Right lobe of liver (tissue), 6 donors: ENCODE data around the gene CTDSP2. TPM values are rescaled to one million over a fixed set of nuclear protein-coding genes. Genes with fewer than 3 reads are reported as not detected.

Experiments
- ATAC-seq, 4 donors: fragments of 200-7000 bp; cut with Tn5 transposase; one replicate each; pipeline ENCODE4 v1.9.1; 2020; ENCODE audit warnings: mild to moderate bottlenecking in 4 of 4, moderate library complexity in 4 of 4
- DNase-seq, 3 donors: peaks; one replicate each; pipeline ENCODE4 v3.0.0-alpha.2; 2020
- H3K27ac ChIP-seq, 3 donors: fragments of 200-600 bp; one replicate each; pipeline ENCODE4 v1.8.0; 2022
- H3K27me3 ChIP-seq, 2 donors: fragments of 200-600 bp; one replicate each; pipeline ENCODE4 v1.8.0; 2022
- H3K36me3 ChIP-seq, 4 donors: fragments of 200-600 bp; sonication (generic) in 1 of 4; one replicate each; pipeline versions ENCODE4 v1.5.1 to v1.8.0; 2017 to 2022; ENCODE audit warnings: control low read depth in 1 of 4
- H3K4me1 ChIP-seq, 4 donors: fragments of 200-600 bp; sonication (generic) in 1 of 4; one replicate each; pipeline versions ENCODE4 v1.5.1 to v1.8.0; 2017 to 2022; ENCODE audit warnings: control low read depth in 1 of 4
- H3K4me3 ChIP-seq, 3 donors: fragments of 200-600 bp; one replicate each; pipeline ENCODE4 v1.8.0; 2022
- H3K9me3 ChIP-seq, 4 donors: fragments of 200-600 bp; sonication (generic) in 1 of 4; one replicate each; pipeline versions ENCODE4 v1.5.1 to v1.8.0; 2017 to 2022; ENCODE audit warnings: control low read depth in 1 of 4
- CTCF ChIP-seq, 4 donors: fragments of 200-600 bp in 3 of 4; fragments of 450-650 bp in 1 of 4; IDR thresholded peaks; one replicate each; pipeline versions ENCODE4 v1.5.1 to v1.8.0; 2016 to 2022; ENCODE audit warnings: antibody characterized with exemption in 4 of 4, mild to moderate bottlenecking in 2 of 4
- POLR2A ChIP-seq: fragments of 450-650 bp; IDR thresholded peaks from one replicate; pipeline ENCODE4 v1.6.1; 2017; ENCODE audit warnings: antibody characterized with exemption, mild to moderate bottlenecking
- WGBS: methylation state at CpG from one replicate; pipeline ENCODE4 v1.1.6; 2018; ENCODE audit warnings: low coverage, low lambda C conversion rate; ENCODE audit not compliant: insufficient coverage; ENCODE audit errors: missing lambda C conversion rate; 5-methylcytosine and 5-hydroxymethylcytosine counted together
- intact Hi-C, 2 donors: fragments of 100-400 bp; cut with DNase I; formaldehyde crosslinking; loops; one replicate each; pipeline versions ENCODE4 v1.11.2 to v1.14.1; 2022
- total RNA-seq, 6 experiments: library from RNA; depleted of rRNA in 2 of 6; stranded (reverse); fragments of >200 nt in 2 of 6; fragmentation: NEBNext Ultra II Directional in 3 of 6; extraction: Animal tissue kit (Norgen Biotek cat#: 25700) in 3 of 6; gene quantifications; one replicate each; pipeline versions ENCODE4 v1.1.0 to v1.2.4, GENCODE V29; 2016 to 2023
- donor health status: DM: no; HTN: yes; CAD: no.
- donor health status: DM: no; HTN: no; CAD: no.
- donor health status: DM: no; HTN: no; CAD: no.
- donor health status: DM: no; HTN: yes; CAD: no.
- donor health status: DM: no; HTN: yes; CAD: no.

The CTDSP2 gene
- total RNA-seq, 6 experiments from 2014 or later: 39.3 to 84.2 (median 64.7) TPM

DNA sequence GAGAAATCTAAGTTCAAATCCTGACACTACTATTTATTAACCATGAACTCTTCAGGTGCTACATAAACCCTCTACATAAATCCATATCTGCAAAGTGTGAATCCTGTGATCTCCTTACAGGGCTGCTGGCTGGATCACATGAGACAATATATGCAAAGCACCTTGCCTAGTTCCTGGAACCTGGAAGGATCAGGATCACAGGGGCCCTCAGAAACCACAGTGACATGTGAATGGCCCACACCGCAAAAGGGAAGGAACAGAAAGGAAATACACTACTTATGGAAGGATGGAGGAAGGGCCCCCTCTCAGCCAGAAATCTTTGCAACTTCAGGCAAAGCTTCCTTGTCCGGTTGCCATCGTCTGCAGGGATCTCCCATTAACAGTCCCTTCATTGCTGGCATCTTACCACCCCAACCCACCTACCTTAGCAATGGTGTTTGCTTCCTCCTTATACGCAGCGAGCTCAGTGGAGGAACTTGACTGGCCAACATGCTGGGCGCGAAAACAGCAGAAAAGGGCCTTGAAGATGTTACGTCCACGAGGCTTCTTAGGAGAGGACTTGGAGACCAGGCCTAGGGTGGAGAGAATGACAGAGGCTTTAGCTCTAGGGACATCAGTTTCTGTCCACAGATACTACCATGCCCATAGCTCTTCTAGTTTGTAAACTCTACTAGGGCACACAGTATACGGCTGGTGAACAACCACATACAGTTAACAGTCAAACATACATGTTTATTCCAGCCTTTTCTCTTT, 17.3 kb downstream of the CTDSP2 start:
- Histone ChIP-seq H3K27me3 (no peaks in the 10 kb centered on the region), H3K4me3 (no peak overlapping the region), H3K36me3 (peaks cover 13 to 53% (median 40%) of the 10 kb centered on the region in 4 donors), H3K27ac (no peak overlapping the region), H3K4me1 (peaks cover 0 to 32% (median 6%) of the 10 kb centered on the region in 4 donors), H3K9me3 (no peaks in the 10 kb centered on the region)
- WGBS: 56% methylated on average over 9 of the region's 10 CpGs
- DNase-seq: no peak
- intact Hi-C loops: no loop called here
- ATAC-seq: no peak
- TF ChIP-seq POLR2A (no peak), CTCF (IDR thresholded peaks at IDR 0.05) (no peak)

- TF ChIP-seq CTCF (IDR thresholded peaks at IDR 0.05) (no peak), POLR2A (no peak)
- Histone ChIP-seq H3K27ac (no peak overlapping the region), H3K27me3 (no peaks in the 10 kb centered on the region), H3K9me3 (no peaks in the 10 kb centered on the region), H3K36me3 (peaks cover 13 to 75% (median 61%) of the 10 kb centered on the region in 4 donors), H3K4me3 (no peak overlapping the region), H3K4me1 (peaks cover 0 to 15% (median 4%) of the 10 kb centered on the region in 4 donors)
- ATAC-seq: no peak
- intact Hi-C loops: no loop called here
- 50% methylated on average over 1 of the region's 1 CpG for WGBS
- no peak for DNase-seq
These were observed 19.6 kb downstream of the CTDSP2 start for GRCh38 chr12:57826966-57827365.

- intact Hi-C loops: no loop called here
- DNase-seq (no peak), ATAC-seq (no peak)
- no peak for TF ChIP-seq CTCF (IDR thresholded peaks at IDR 0.05)
- TF ChIP-seq POLR2A: no peak
- Histone ChIP-seq H3K36me3 (peaks cover 13 to 78% (median 62%) of the 10 kb centered on the region in 4 donors), H3K4me1 (peaks cover 0 to 13% (median 5%) of the 10 kb centered on the region in 4 donors), H3K27ac (no peak overlapping the region), H3K4me3 (no peak overlapping the region), H3K27me3 (no peaks in the 10 kb centered on the region), H3K9me3 (no peaks in the 10 kb centered on the region)
- WGBS: no CpG with 5 or more reads among the region's 2 CpGs
These were observed 20.1 kb downstream of the CTDSP2 start for GRCh38 chr12:57826400-57826799.

DNA sequence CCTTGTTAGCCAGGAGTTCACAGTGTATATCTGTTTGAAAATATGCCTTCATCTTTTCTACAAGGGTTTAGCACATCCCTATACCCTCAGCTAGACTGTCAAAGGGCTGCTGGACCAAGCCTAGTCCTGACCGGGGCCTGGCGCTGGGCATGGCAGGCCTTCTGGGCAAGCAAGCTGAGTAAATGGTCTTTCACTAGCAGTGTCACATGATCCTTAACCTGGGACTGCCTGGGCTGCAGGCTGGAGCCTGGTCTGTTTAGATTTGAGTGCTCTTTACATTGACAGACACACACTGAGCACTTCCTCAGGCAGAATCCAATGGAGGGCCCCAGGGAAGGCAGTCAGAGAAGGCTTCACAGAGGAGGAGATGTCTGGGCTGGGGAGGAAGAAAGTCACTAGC, 21.1 kb downstream of the CTDSP2 start:
- no CpG with 5 or more reads among the region's 2 CpGs for WGBS
- no peaks in the 10 kb centered on the region for H3K9me3 ChIP-seq
- intact Hi-C loops: no loop called here
- H3K27me3 ChIP-seq: no peaks in the 10 kb centered on the region
- no peak overlapping the region for H3K4me3 ChIP-seq
- no peak for DNase-seq
- peaks cover 0 to 13% (median 1%) of the 10 kb centered on the region in 4 donors for H3K4me1 ChIP-seq
- no peak for ATAC-seq
- H3K36me3 ChIP-seq: peaks cover 13 to 78% (median 62%) of the 10 kb centered on the region in 4 donors
- TF ChIP-seq CTCF (IDR thresholded peaks at IDR 0.05): no peak
- TF ChIP-seq POLR2A: no peak
- no peak overlapping the region for H3K27ac ChIP-seq
